Cardiac muscle cell (in vitro differentiated cells and primary cell): ENCODE measurements around the gene PTDSS2. TPM values are rescaled to one million over a fixed set of nuclear protein-coding genes. Genes with fewer than 3 reads are reported as not detected.

Source experiments
- DNase-seq, 2 donors: peaks; one replicate each; pipeline versions ENCODE4 v3.0.0 to v3.0.0-alpha.2; 2010 to 2017; ENCODE audit warnings: low read depth in 1 of 2, low spot score in 1 of 2
- H3K27ac ChIP-seq: fragments of 200-600 bp; sonication (generic); 2 replicates; pipeline ENCODE4 v1.5.1; 2016
- H3K27me3 ChIP-seq: fragments of 200-600 bp; sonication (generic); 2 replicates; pipeline ENCODE4 v1.6.0; 2016; ENCODE audit warnings: control low read depth
- H3K36me3 ChIP-seq: fragments of 200-600 bp; sonication (generic); 2 replicates; pipeline ENCODE4 v1.5.1; 2016; ENCODE audit warnings: control low read depth
- H3K4me1 ChIP-seq: fragments of 200-600 bp; sonication (generic); 2 replicates; pipeline ENCODE4 v1.8.1; 2017; ENCODE audit warnings: low read depth, mild to moderate bottlenecking, mixed run types
- H3K4me3 ChIP-seq: fragments of 200-600 bp; sonication (generic); 2 replicates; pipeline ENCODE4 v1.5.1; 2016; ENCODE audit warnings: mild to moderate bottlenecking
- H3K9me3 ChIP-seq: fragments of 200-600 bp; sonication (generic); 2 replicates; pipeline ENCODE4 v1.5.1; 2017; ENCODE audit warnings: low read depth, mild to moderate bottlenecking, control low read depth
- CTCF ChIP-seq: IDR thresholded peaks from 2 replicates; pipeline ENCODE4 v1.5.1; 2012; ENCODE audit warnings: low read depth, mild to moderate bottlenecking, low read length
- polyA plus RNA-seq: library from polyadenylated mRNA; unstranded; fragments of >200 nt; fragmentation: Nextera tagmentation; extraction: Ambion mirVana; gene quantifications from 2 replicates; pipeline ENCODE4 v1.2.1, GENCODE V29; 2016
- total RNA-seq: library from RNA; depleted of rRNA; stranded (reverse); fragments of >200 nt; gene quantifications from 2 replicates; pipeline ENCODE4 v1.2.3, GENCODE V29; 2016

Gene PTDSS2
- total and polyA plus RNA-seq, 2 experiments from 2014 or later = 69.6 to 202 TPM

DNA sequence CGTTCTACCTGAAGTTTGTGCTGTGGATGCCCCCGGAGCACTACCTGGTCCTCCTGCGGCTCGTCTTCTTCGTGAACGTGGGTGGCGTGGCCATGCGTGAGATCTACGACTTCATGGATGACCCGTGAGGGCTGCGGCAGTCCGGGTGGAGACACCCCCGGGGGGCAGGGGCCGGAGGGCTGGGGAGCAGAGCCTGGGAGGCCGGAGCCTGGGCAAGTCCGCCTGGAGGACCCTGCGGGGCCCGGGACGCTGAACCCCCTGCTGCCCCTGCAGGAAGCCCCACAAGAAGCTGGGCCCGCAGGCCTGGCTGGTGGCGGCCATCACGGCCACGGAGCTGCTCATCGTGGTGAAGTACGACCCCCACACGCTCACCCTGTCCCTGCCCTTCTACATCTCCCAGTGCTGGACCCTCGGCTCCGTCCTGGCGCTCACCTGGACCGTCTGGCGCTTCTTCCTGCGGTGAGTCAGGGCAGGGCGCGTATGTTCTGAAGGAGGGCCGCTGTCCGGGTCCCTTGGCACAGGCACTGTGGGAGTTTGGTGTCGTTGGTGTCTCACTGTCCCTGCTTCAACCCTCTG lies 39.6 kb downstream of the PTDSS2 start:
- Histone ChIP-seq H3K4me3 (no peak overlapping the region), H3K27ac (no peak overlapping the region), H3K4me1 (no peaks in the 10 kb centered on the region), H3K27me3 (no peaks in the 10 kb centered on the region), H3K9me3 (no peaks in the 10 kb centered on the region), H3K36me3 (no peaks in the 10 kb centered on the region)
- no peak for TF ChIP-seq CTCF
- DNase-seq = no peak

DNA sequence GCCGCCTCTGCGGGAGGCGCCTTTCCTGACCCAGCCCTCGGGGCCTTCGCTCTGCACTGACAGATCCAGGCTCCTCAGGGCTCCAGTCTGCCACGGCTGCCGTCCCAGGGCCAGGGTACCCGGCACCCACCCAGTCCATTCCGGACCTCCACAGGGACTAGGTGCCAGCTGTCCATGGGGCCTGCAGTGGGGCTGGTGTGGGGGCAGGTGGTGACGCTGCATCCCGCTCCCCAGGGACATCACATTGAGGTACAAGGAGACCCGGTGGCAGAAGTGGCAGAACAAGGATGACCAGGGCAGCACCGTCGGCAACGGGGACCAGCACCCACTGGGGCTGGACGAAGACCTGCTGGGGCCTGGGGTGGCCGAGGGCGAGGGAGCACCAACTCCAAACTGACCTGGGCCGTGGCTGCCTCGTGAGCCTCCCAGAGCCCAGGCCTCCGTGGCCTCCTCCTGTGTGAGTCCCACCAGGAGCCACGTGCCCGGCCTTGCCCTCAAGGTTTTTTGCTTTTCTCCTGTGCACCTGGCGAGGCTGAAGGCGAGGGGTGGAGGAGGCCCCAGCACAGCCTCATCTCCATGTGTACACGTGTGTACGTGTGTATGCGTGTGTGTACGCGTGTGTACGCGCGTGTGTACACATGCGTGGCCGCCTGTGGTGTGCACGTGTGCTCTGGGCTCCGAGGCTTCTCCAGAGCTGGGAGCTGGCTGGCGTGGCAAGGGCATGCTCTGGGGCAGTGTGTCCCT lies 40.3 kb downstream of the PTDSS2 start:
- H3K9me3 ChIP-seq = no peaks in the 10 kb centered on the region
- no peaks in the 10 kb centered on the region for H3K27me3 ChIP-seq
- no peaks in the 10 kb centered on the region for H3K36me3 ChIP-seq
- no peak for DNase-seq
- no peak overlapping the region for H3K27ac ChIP-seq
- H3K4me3 ChIP-seq = no peak overlapping the region
- no peak for TF ChIP-seq CTCF
- no peaks in the 10 kb centered on the region for H3K4me1 ChIP-seq

GRCh38 chr11:490930-491260 lies 40.8 kb downstream of the PTDSS2 start:
- Histone ChIP-seq H3K4me1 (no peaks in the 10 kb centered on the region), H3K36me3 (no peaks in the 10 kb centered on the region), H3K27ac (no peak overlapping the region), H3K9me3 (no peaks in the 10 kb centered on the region), H3K4me3 (no peak overlapping the region), H3K27me3 (no peaks in the 10 kb centered on the region)
- TF ChIP-seq CTCF = no peak
- no peak for DNase-seq

GRCh38 chr11:491358-491757 lies 41.3 kb downstream of the PTDSS2 start:
- H3K36me3 ChIP-seq = no peaks in the 10 kb centered on the region
- H3K9me3 ChIP-seq = no peaks in the 10 kb centered on the region
- no peak for TF ChIP-seq CTCF
- H3K4me1 ChIP-seq = no peaks in the 10 kb centered on the region
- H3K4me3 ChIP-seq = no peak overlapping the region
- no peak for DNase-seq
- H3K27me3 ChIP-seq = no peaks in the 10 kb centered on the region
- H3K27ac ChIP-seq = no peak overlapping the region

DNA sequence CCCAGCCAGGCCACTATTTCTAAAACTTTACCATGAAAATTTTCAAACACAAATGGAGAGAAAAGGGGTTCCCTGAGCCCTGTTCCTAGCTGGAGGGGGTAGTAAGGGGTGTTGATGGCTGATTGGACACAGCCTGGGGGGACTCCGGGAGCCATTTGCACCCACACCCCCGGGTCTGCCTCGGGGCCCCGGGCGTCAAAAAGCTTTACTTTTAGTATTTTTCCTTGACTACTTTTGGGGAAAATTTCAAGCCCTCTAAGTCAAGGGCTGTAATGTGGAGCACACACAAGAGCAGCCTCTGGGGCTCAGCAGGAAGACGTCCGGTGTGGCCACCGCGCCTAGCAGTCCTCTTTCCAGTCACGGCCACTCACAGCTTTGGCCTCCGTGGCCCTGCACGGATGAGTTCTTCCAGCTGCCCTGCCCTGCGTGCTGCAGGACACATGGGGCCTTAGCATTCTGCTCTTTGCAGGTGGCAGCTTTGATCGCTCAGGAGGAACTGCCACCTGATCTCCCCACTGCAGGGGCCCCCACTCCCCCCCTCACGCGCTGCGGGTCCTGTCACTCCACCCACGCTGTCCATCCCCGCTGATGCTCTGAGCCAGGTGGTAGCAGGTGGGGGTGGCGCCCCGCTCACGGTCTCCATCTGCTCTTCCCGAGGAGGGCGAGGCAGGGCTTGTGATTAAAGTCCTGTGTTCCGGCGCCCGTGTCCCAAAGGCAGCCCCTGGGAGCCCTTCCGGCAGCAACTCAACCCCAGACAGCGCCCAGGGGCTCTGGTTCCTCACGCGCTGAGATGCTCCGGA lies 42.5 kb downstream of the PTDSS2 start:
- peaks cover 2% of the 10 kb centered on the region for H3K36me3 ChIP-seq
- peak overlapping the region; percentile 19 for H3K27ac ChIP-seq
- no peak for DNase-seq
- no peaks in the 10 kb centered on the region for H3K9me3 ChIP-seq
- no peaks in the 10 kb centered on the region for H3K4me1 ChIP-seq
- H3K4me3 ChIP-seq = no peak overlapping the region
- TF ChIP-seq CTCF = no peak
- no peaks in the 10 kb centered on the region for H3K27me3 ChIP-seq
